Dermis microvascular lymphatic vessel endothelial cell (primary cell): ENCODE results near the gene ATF6B. TPM values are rescaled to one million over a fixed set of nuclear protein-coding genes. Genes with fewer than 3 reads are reported as not detected.
A peak's percentile ranks its signal among the peaks of the same experiment; 100 is the strongest.
"Not testable (repeated sequence)": the region's sequence is repeated elsewhere in the genome, so short reads cannot be mapped to it uniquely, and the experiment has no call there.

Source experiments
- DNase-seq, 2 donors: peaks; one replicate each; pipeline versions ENCODE4 v3.0.0 to v3.0.0-alpha.2; 2010; ENCODE audit warnings: low read depth in 2 of 2
- total RNA-seq: library from RNA; depleted of rRNA; stranded (reverse); fragments of >200 nt; gene quantifications from 2 replicates; pipeline ENCODE4 v1.2.1, GENCODE V29; 2014

Gene ATF6B
- total RNA-seq, 1 donor from 2014 or later: 9.5 TPM

GRCh38 chr6:32154514-32155161, 26.6 kb upstream of the ATF6B start:
- peak; percentile 68 to 80 for DNase-seq

- peak; percentile 96 to 97 for DNase-seq
Measured at GRCh38 chr6:32153564-32154513, 25.8 kb upstream of the ATF6B start, which contains the start of gene PPT2. Gene PPT2 (plus strand): TSS chr6:32154141. CDS start chr6:32154595, 454 bp downstream.

- DNase-seq: peak in 1 of 2 donors; percentile 48
Measured at GRCh38 chr6:32152769-32153563, 24.9 kb upstream of the ATF6B start.

- DNase-seq: no peak
Measured at GRCh38 chr6:32151863-32152768, 24.1 kb upstream of the ATF6B start, which contains the start of gene PRRT1. Gene PRRT1 (minus strand): TSS chr6:32151939. CDS start chr6:32151827, 112 bp downstream.

GRCh38 chr6:32151181-32151862, 23.3 kb upstream of the ATF6B start:
- no peak for DNase-seq

GRCh38 chr6:32149932-32150870, 22.2 kb upstream of the ATF6B start:
- no peak for DNase-seq

- no peak for DNase-seq
Measured at GRCh38 chr6:32149092-32149755, 21.2 kb upstream of the ATF6B start.

GRCh38 chr6:32148289-32149091, 20.4 kb upstream of the ATF6B start:
- DNase-seq: peak in 1 of 2 donors; percentile 71

GRCh38 chr6:32147401-32148132, 19.5 kb upstream of the ATF6B start:
- no peak for DNase-seq

- no peak for DNase-seq
Measured at GRCh38 chr6:32146687-32147086, 18.6 kb upstream of the ATF6B start.

GRCh38 chr6:32146287-32146686, 18.2 kb upstream of the ATF6B start:
- DNase-seq: no peak

GRCh38 chr6:32144238-32144637, 16.2 kb upstream of the ATF6B start:
- DNase-seq: not testable (repeated sequence)

- no peak for DNase-seq
Measured at GRCh38 chr6:32140420-32141046, 12.5 kb upstream of the ATF6B start.

- no peak for DNase-seq
Measured at GRCh38 chr6:32139590-32139989, 11.5 kb upstream of the ATF6B start.

- DNase-seq: no peak
Measured at GRCh38 chr6:32137454-32137853, 9.4 kb upstream of the ATF6B start.

- no peak for DNase-seq
Measured at GRCh38 chr6:32133786-32134185, 5.7 kb upstream of the ATF6B start.
